PFSK-1 (cell line): Measurements from ENCODE around the gene FKBP5.

ENCODE experiments used
- FOXP2 ChIP-seq: optimal IDR thresholded peaks from 2 replicates; pipeline ENCODE3; 2011; ENCODE audit warnings: borderline replicate concordance, control low read depth, inconsistent platforms; ENCODE audit not compliant: insufficient read depth; ENCODE audit errors: extremely low read length, extremely low read depth
- POLR2AphosphoS5 ChIP-seq: IDR thresholded peaks from 2 replicates; pipeline ENCODE4 v1.6.1; 2012; ENCODE audit warnings: low read depth, mild to moderate bottlenecking, control low read depth, low read length, moderate library complexity
- TAF1 ChIP-seq: IDR thresholded peaks from 2 replicates; pipeline ENCODE4 v1.6.1; 2012; ENCODE audit warnings: low read length, control low read depth, borderline replicate concordance; ENCODE audit not compliant: insufficient read depth

GRCh38 chr6:35647400-35647799 lies 41.3 kb downstream of the FKBP5 start:
- TF ChIP-seq FOXP2 (no peak), TAF1 (no peak), POLR2AphosphoS5 (no peak)
